Stimulated activated CD8-positive, alpha-beta memory T cell treated with anti-CD3 and anti-CD28 coated beads, Interleukin-12 subunit alpha, Interleukin-12 subunit beta, amount 100 ng/mL, for 24 hours (primary cell): Measurements from ENCODE around the gene BRD8.
"Not testable (repeated sequence)": the region's sequence is repeated elsewhere in the genome, so short reads cannot be mapped to it uniquely, and the experiment has no call there.

Experiments
- DNase-seq: peaks from one replicate; pipeline ENCODE4 v3.0.0-alpha.2; 2020; ENCODE audit errors: extremely low read depth

BRD8 gene

DNA sequence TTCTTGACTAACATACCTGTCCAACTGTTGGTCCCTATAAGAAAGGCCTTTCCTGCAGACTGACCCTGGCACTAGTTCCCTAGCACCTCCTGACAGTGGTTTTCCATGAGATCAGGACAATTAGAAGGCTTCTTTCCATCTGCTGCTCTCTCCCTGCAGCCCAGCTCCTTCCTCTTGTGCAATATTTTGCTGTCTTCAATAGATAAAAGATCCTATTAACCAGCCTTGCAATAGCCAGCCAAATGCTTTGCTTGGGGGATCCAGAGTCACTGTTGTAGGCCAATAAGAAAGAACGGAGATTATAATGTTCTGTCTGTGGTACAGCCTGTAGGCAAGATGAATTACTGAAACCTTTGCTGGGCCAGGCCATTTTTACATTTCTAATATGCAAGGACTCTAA is 20.8 kb downstream of the BRD8 start:
- DNase-seq, result no peak

DNA sequence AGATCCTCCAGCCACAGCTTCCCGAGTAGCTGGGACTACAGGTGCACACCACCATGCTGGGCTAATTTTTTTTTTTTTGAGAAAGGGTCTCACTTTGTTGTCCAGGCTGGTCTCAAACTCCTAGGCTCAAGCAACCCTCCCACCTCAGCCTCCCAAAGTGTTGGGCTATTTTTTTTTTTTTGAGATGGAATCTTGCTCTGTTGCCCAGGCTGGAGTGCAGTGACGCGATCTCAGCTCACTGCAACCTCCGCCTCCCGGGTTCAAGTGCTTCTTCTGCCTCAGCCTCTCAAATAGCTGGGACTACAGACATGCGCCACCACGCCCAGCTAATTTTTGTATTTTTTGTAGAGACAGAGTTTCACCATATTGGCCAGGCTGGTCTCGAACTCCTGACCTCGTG is 22.5 kb downstream of the BRD8 start:
- not testable (repeated sequence) for DNase-seq

DNA sequence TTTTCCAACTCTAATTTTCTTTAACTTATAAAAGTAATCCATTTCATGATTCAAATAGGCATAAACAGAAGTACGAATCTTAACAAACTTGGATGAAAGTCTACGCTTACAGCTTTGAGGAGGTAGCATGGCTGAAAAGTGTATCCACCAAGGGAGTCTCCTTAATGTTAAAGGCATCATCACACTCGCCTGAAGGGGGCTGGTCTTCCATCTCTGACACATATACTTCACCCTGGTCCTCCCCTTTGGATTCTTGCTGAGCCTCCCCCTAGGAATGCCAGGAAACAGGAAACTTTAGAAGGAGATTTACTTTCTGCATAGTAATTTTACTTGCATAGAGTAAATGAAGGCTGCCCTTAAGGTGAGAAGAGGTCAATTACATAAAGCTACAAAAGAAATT is 28.9 kb downstream of the BRD8 start:
- no peak for DNase-seq

DNA sequence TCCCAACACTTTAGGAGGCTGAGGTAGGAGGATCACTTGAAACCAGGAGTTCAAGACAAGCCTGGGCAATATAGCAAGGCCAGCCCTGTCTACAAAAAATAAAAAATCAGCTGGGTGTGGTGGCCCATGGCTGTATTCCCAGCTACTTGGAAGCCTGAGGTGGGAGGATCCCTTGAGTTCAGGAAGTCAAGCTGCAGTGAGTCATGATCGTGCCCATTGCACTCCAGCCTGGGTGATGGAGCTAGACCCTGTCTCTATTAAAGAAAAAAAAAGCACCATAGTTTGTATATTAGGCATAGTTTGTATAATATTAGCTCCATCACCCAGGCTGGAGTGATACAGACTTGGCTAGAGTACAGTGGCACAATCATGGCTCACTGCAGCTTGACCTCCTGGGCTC is 29.6 kb downstream of the BRD8 start:
- DNase-seq, result no peak

DNA sequence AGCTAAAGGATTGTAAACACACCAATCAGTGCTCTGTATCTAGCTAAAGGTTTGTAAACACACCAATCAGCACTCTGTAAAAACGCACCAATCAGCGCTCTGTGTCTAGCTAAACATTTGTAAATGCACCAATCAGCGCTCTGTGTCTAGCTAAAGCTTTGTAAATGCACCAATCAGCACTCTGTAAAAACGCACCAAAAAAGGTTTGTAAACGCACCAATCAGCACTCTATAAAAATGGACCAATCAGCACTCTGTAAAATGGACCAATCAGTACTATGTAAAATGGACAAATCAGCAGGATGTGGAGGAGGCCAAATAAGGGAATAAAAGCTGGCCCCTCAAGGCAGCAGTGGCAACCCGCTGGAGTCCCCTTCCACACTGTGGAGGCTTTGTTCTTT is 34.9 kb downstream of the BRD8 start:
- DNase-seq, result not testable (repeated sequence)

DNA sequence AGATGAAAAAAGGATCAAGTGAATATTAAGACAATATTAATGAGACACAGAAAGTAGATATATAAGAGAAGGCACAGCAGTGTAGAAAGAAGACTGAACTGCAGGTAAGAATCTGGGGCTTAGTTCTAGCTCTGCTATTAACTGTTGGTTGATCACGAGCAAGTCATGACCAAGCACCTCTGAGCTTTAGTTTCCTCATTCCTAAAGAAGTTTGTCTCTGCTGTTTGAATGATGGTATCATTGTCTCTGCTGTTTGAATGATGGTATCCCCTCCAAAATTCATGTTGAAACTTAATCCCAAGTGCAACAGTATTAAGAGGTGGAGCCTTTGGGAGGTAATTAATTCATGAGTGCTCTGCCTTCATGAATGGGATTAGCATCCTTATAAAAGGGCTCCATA is 36.7 kb downstream of the BRD8 start:
- no peak for DNase-seq

DNA sequence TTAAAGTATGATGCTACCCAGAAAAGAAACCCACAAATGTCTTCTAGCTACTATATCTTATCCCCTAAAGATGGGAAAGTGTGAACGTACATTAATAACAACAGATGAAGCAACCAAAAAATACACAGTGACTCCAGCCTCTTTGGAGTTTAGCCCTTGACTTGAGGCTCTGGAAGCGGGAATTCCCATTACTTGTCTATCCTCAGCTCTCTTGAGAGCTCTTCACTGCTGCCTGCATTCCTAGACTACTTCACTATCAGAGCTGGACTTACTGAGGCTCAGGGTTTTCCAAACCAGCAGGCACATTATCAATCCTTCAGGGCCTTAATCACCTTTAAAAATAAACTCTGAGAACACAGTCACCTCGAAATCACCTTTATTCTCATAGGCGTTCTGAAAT is 38.2 kb downstream of the BRD8 start:
- no peak for DNase-seq

DNA sequence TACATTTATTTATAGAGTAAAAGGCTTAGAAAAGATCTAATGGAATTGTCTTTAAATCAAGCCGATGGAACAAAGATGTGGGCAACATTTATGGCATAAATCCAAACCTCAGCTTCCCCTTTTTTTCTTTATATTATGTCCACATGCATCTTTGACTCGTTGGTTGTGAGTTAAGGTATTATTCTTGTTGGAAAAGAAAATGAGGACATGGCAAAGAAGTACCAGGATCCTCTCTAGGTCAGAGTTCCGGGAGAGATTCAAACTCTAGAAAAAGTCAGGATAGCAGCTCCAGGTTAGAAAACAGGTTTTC is 38.7 kb downstream of the BRD8 start:
- no peak for DNase-seq

DNA sequence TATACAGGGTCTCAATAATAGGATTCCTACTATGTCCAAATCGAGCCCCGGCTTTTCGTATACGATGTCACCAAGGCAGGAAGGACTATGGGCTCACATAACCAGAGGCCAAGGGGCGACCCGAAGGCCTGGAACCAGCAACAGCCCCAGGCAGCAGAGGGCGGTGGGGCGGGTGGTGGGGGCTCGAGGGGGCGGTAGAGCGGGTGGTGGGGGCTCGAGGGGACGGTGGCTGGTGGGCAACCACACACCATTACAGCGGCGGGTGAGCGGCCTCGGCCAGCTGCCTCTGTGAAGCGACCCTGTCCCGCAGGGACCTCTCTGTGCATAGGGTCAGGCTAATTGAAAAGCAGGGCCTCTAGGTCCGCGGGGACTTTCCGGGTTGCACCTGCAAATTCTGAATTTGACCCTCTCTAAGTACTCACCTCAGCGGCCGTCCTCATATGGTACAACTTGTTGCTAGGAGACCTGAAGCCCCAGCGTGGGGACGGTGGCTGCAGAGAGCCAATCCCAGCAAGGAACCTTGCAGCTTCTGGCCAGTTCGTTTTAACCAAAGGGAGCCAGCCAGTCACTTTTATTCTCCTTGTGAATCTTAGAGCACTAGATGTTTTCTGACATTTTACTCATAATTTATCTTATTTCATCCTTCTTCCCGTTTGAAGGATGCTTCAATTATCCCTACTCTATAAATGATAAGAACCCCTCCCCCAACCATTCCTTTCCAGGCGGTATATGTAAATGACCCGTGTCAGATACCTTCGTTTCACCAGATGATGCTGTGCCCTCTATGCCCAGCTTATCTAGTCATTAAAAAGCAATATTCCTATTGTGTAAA is 39.3 kb downstream of the BRD8 start, which contains the start of gene NME5:
NME5 (minus strand) TSS at position 480 of the 832 bp plus-strand sequence. CDS start 648 bp downstream, outside the sequence.
- DNase-seq, result no peak

DNA sequence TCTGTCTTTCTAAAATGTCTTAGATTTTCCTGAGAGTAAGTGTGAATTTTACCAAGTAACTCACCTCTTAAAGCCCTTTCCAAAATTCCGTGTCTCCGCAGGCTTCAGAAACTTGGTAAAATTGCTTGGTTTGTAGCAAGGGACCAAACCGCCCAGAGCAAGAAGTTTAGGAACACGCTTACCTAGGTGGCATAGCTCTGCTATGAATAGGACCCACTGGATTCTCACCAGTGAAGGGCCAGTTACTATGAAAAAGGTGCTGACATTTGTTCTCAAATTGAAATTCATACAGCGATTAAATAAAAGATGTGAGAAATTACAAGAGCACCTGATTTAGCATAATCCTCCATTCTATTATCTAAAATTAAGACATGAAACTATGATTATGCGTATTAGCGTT is 45.9 kb downstream of the BRD8 start:
- DNase-seq, result no peak

DNA sequence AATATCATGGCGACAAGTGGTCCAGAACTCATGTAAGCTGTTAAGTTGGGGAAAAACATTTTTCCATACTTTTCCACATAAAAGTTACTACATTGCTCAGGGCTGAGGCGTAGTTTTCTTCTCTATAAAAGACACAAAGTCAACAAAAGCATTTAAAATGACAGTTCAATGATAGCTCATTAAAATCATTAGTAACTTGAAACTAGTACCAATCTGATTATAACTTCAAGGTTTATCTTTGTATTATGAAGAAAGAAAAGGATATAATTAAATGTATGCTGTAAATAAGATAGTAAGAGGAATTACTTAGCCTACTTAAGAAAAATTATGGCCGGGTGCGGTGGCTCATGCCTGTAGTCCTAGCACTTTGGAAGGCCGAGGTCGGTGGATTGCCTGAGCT is 49.1 kb downstream of the BRD8 start:
- DNase-seq, result no peak

DNA sequence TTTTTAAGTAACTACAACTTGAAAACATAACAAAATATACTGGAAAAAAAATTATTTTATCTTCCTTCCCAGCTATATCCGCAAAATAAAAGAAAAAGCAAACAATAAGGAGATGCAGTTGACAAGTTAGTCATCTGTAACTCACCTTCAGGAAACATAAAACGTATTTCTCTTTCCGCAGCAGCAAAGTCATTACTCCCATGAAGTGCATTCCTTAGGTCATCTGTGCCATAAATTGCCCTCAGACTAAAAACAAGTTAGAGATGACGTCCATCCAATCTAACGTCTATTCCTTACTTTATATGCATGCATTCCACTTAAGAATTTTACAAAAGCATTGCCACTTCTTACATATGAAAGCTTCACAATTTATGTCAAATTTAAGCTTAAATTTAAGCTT is 50.1 kb downstream of the BRD8 start:
- no peak for DNase-seq

DNA sequence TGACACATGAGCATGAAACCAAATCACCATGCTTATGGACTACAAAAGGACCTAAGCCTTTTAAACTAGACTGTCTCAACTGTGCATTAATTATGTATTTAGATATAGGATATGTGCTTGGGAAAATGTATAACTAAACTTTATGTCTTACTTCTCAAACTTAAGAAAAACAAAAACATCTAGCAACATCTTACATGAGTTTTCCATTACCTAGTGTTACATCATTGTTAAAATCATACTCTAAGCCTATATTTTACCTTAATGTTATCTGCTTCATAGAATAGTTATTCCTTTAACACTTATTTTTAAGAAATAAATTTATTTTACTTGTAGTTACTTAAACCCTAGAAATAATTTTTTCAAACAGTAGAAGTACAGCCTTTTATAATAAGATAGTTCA is 63.2 kb downstream of the BRD8 start:
- no peak for DNase-seq

DNA sequence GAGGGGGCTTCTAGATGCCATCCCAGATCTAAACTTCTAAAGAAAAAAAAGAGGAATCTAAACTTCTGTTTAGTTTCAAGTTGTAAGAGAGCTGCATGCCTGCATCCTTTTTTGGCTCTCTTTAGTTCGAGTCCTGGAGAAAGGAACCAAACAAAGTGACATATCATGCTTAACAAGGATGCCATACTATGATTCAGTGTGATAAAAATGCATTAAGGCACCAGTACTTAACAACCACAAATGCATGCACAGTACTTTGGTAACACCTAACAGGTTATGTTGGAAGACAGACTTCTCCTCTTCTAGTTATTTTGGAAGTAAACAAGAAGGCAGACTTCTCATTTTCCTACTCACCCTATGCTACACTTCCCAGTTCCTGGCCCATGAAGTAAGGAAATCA is 66.5 kb downstream of the BRD8 start:
- no peak for DNase-seq

DNA sequence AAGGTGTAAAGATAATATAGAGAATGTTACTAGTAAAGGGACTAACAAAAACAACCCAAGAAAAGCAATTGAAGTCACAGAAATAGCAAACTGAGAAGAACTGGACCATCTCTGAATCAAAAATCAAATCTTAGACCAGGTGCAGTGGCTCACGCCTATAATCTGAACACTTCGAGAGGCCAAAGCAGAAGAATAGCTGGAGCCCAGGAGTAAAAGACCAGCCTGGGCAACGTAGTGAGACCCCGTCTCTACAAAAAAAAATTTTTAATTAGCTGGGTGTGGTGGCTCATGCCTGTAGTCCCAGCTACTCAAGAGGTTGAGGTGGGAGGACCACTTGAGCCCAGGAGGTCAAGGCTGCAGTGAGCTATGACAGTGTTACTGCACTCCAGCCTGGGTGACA is 67.2 kb downstream of the BRD8 start:
- no peak for DNase-seq

DNA sequence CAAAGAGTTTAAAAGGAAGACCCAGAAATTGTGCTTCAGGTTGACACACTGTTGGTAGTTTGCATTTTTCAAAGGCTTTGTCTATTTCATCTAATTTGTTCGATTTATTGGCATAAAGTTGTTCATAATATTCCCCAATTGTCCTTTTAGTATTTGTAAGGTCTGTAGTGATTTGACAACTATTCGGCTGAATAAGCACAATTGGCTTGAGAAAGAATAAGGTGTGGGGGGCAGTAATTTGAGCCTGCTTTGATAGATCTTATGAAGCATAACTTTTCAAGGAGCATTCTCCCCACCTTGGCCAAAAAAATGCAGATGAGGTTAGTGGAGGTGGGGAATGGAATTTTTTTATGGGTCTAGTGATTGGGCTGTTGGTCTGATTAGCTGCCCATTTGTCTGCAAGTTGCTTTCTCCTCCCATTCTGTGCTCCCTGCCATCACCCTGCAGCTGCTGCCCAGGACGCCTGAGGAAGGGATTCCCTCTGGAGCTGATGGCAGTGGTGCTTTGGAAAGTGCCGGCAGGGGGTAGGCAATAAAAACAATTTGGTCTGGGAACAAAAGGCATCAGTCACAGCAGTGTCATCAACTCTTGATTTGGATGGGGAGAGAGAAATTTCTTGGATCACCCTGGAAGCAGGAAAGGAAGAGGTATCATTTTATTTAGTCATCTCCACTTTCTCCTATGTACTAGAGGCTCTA is 68.0 kb downstream of the BRD8 start:
- DNase-seq, result no peak

DNA sequence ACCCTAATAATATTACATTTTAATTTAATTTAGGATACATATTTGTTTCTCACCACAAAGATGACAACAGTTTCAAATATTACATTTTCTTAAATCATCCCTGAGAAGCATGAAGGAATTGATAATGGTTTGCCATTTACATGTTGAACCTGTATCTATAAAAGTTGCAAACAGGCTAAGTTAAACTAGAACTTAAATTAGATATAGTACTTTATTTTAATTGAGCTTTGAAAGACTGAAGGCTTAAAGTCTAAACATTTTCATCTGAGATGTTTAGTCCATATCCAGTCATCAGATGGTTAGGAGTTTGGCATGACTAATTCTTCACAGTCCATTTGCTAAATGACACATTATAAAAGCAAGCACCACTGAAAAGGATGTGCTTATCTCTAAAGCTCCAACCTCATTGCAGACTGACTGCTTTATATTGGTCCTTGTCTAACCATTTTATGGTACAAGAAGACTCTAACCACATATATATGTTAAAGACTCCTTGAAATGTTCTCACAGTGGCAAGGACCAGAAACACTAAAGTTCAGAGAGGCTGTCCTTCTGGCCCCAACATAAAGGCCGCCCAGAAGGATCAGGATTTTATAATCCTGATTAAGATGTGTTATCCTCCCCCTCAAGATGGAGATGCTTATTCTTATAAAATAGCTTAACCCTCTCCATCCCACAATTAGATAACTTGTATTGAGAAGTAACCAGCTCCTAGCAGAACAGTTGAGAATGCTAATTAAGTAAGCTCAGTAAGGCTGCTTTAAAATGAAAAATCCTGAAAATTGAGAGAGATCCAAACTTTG is 68.8 kb downstream of the BRD8 start:
- DNase-seq, result no peak

DNA sequence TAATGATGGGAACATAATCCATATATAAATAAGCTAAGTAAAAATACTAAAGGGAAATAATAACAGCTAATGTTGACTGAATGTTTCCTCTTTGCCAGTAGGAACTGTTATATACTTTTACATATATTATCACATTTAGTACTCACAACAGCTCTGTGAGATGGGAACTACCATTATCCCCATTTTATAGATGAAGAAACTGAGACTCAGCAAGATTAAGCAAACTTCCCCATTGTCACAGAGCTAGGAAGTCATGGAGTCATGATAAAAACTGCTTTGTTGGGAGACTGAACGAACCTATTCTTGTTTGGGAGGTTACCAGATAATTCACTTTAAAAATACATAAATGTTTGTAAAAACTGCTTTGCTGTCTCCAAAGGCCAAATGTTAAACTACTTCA is 71.2 kb downstream of the BRD8 start:
- no peak for DNase-seq

DNA sequence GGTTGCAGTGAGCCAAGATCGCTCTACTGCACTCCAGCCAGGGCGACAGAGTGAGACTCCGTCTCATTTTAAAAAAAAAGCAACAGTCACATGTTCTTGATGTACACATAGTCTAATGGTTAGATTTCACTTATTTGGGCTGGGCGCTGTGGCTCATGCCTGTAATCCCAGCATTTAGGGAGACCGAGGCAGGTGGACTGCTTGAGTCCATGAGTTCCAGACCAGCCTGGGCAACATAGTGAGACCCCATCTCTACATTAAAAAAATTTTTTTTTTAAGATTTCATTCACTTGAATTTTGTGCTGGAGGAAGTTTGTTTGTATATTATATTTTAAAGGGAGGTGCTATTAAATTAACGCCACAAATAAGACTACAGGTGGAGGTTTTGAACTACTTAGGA is 72.7 kb downstream of the BRD8 start:
- no peak for DNase-seq

DNA sequence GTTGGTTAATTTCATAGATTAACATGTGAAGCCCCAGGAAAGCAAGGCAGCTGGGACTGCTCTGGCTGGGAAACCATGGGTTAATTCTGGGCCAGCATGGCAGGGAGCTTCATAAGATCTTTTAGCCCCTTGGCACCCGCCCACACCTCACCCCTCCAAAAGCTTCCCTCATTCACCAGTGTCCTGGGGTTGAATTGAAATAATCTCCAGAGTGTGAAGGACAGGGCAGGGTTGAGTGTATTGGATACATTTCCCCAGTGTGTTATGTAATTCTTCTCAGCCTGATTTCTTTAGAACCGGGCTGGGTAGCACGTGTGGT is 75.2 kb downstream of the BRD8 start:
- DNase-seq, result no peak

DNA sequence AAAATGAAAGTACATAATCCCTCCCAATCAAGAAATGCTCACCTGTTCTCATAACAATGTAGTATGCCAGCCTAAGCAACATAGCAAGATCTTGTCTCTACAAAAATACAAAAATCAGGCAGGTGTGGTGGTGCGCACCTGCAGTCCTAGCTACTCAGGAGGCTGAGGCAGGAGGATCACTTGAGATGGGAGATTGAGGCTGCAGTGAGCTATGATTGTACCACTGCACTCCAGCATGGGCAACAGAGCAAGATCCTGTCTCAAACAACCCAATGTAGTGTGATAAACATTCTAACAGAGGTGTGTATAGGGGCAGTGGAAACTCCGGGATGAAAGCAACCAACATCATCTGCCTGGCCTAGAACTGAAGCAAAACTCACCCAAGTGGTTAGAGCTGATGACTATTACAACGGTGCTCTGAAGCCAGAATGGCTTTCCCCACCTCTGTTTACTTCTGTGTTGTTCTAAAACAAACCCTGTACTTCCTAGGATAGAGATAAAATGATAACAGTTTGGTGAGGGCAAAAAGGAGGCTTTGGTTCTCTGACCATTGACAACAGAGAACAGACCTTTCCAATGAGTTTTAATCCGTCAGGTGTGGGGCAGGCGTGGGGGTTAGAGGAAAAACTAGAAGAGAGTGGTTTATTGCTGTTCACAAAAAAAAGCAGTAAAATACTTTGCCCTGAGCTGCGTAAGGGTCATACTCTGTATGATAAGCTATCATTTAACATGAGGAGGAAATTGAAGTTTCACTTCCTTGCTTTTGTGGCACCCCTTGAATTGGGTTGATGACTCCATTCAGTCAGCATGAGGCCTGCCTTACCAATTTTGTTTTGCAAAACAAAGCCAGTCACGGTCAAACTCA is 75.7 kb downstream of the BRD8 start:
- no peak for DNase-seq
